GM19468 (cell line): ENCODE data around the gene NTRK3.

ENCODE experiments used
- ATAC-seq: cut with Tn5 transposase; IDR thresholded peaks from one replicate; pipeline ENCODE4 v1.9.1; 2021; ENCODE audit warnings: mild to moderate bottlenecking, moderate library complexity, moderate number of reproducible peaks; ENCODE audit not compliant: unreplicated experiment; ENCODE audit errors: extremely low read depth

Gene NTRK3

GRCh38 chr15:87959080-87959479, 297.5 kb downstream of the NTRK3 start:
- no peak for ATAC-seq

DNA sequence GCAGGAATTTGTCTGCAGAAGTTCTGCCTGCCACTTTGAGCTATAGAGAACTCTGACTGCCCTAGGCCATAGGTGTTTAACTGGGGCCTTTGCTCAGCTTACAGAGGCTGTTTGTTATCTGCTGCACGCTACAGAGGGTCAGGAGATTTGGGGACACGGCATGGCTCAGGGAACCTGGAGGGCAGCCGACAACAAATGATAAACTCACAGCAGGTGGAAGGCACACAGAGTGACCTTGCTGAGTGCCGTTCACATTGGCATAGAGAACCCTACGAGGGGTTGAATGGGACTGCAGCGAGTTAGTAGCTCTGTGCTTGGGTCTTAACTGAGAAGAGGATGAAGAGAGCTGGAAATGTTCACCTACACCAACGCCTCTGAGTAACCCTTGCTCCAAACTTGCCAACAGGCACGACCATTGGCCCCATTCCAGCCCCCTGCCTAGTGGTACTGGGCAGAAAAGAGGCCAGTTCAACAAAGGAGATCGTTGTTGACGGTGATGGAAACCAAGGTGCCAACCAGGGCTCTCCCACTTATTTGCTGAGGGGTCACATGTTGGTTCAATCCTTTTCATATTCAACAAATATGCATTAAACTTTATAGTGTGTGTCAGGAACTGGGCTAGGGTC, 301.1 kb downstream of the NTRK3 start:
- ATAC-seq = no peak

- ATAC-seq = no peak
Observed at GRCh38 chr15:87954793-87955192, 301.7 kb downstream of the NTRK3 start.

GRCh38 chr15:87952736-87953287, 303.7 kb downstream of the NTRK3 start:
- ATAC-seq = no peak

DNA sequence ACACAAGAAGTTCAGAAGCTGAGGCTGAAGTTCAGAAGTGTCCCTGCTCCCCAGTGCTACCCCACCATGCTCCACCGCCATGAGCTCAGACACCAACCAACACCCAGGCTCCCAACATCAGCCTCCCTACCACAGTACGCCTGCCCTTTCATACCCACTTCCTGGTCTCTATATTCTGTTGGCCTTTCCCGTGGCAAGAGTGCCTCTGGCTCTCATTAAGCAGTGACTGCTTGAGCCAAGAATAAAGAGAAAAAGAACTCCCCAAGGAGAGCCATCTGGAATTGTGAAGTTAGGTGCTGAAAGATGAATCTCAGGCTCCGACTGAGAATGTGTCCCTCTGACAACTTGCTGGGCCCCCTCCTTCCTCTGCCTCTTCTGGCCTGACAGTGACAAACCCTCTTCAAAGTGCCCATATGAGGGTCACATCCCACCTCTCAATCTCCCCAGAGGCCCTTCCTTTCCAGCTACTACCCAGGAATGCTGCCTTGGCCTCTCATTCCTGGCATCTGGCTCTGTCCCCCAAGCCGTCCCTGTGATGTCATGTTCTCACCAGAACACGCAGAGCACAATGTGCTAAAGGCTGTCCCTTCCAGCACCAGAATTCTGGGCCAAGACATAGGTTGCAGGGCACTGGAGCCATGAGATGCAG, 306.8 kb downstream of the NTRK3 start:
- ATAC-seq = no peak

DNA sequence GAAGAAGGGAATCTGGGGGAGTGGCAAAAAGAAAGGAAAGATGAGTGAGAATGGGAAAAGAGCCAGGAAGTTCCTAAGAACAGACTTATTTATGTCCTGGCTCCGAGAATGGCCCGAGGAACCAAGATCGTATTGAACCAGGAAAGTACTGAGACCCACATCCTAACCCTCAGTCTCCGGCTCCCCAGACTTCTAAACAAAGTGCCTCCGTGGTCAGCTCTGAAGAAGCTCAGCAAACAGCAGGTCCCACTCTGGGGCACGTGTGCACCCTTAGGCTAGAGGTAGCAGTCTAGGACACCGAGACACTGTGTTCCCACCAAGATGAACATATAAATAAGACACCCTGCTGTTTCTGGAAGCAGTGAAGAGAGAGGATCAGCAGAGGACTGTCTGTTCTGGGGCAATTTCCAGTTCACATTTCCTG, 307.4 kb downstream of the NTRK3 start:
- ATAC-seq = no peak

- no peak for ATAC-seq
Observed at GRCh38 chr15:87947560-87947959, 309.0 kb downstream of the NTRK3 start.

GRCh38 chr15:87945246-87945645, 311.3 kb downstream of the NTRK3 start:
- no peak for ATAC-seq

DNA sequence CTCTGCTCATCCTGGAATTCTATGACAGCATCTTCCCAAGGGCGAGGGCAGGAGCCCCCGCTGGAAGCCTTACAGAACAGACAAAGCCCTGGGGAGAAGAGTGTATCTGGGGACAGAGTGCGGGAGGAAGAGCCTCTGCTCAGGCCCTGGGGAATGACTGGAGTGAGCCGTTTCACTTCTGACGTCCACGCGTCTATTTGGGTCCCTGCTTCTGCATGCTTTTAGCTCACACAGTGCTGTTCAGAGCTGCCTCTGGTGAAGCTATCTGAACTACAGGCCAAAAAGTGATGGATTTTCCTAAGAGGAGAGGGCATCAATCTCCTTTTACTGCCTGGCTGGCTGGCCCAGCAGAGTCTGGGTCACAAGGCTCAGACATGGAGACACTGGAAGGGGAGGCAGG, 311.8 kb downstream of the NTRK3 start:
- ATAC-seq = no peak

GRCh38 chr15:87944050-87944449, 312.5 kb downstream of the NTRK3 start:
- no peak for ATAC-seq

DNA sequence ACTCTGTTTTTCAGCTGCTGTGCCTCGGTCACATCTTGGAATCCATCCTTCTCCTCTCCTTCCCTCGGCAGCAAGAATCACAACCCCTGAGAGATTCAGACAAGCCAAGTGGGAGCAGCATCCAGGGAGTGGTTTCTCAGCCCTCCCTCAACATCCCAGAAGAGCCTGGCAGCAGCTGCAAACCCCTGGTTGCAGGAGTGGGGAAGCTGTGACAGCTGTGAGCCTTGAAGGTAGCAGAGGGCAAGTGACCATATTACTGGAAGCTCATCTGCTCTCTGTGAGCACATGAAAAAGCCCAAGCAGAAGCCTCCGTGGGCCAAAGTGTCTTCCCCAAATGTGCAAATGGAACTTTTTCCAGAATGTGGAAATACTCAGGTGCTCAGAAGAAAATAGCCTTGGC, 312.9 kb downstream of the NTRK3 start:
- no peak for ATAC-seq

GRCh38 chr15:87942316-87942715, 314.2 kb downstream of the NTRK3 start:
- ATAC-seq = no peak

DNA sequence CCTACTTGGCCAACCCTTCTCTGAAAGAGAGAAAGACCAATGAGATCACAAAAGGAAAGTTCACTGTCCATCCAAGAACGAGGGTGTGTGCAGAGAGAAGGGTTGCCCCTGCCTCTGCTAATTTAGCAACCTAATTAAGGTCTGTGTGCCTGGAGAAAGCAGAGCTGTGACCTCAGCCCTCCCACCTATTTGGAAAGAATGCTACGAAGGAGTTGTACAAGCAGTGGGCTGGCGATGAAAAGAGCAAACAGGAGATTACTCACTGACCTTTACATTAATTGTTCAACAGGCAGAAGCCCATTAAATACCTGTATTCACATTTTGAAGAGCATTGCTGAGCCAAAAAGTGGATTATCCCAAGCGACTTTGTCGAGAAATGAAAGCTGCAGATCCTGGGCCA, 314.9 kb downstream of the NTRK3 start:
- no peak for ATAC-seq

GRCh38 chr15:87940768-87941167, 315.8 kb downstream of the NTRK3 start:
- ATAC-seq = no peak

DNA sequence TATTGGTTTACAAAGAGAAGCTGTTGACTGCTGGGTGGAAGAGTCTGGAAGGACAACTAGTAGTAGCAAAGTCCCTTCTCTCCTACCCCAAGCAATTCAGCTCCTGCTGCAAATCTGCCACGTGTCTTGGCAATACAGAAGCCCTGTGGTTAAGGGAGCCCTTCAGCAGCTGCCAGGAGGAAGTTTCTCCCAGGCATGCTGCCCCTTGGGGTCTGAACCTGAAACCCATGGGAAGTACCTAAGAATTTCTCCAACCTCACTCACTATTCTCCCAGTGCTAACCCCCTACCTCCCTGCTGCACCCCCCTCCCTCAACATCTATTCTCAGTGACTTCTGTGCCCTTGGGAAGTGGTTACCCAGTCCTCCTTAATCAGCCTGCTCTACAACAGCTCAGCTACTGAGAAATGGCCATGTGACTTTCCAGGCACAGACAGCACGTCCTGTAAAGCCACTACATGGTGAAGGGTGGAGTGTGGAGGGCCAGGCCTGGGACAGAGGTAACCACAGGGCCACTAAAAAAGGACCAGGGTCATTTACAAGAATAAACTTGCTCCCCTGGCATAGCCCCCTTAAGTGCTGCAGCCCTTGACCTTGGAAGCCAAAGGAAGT, 316.6 kb downstream of the NTRK3 start:
- no peak for ATAC-seq

DNA sequence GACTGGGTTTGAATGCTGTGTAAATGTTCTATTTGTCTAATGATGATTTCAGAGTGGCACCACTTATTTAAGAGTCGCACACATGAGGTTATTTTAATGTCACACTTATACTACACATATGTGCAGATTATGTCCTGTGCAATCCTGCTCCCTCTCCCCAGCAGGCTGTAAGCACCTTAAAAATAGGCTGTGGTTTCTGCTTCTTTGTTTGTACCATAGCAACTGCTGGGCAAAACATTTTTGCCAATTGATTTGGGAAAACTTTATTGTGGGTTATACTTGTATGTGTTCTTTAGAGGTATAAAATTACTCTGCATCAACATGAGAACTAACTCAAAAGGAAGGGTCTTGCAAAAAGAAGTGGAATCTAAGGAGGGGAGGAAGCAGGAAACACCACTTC, 318.5 kb downstream of the NTRK3 start:
- ATAC-seq = no peak

DNA sequence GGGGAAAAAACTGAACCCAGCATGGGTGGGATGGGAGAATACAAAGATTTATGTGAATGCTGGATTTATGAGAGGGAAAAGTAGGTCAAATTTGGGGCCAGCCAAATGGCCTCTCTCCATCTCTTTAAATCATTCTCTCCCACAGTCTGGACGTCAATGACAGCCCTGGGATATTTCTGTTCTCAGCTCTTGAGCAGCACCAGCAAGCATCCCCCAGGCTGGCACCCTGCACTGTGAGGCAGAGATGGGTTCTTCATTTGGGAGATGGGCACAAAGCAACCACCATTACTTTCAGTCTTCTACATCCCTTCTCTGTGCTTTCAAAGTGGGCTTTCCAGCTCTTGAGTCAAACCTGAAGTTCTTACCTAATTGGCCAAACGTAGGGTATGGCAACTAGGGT, 321.0 kb downstream of the NTRK3 start:
- ATAC-seq = no peak

DNA sequence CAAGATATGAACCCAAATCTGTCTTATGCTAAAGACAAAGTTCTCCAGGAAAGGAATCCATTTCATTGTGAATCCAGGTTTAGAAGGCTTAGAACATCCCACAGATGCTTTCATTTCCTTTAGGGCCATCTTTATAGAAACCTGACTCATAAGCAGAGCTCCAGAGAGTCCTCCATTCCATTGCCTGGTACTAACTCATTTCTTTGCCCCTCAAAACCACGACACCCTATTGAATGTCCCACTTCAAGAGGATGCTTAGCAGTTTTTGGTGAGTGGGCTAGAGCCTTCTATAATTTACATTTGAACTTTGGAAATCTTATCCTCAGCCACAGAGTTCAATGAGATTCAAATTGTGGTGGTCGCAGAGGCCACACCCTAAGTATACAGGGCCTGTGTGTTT, 325.0 kb downstream of the NTRK3 start:
- ATAC-seq = no peak

DNA sequence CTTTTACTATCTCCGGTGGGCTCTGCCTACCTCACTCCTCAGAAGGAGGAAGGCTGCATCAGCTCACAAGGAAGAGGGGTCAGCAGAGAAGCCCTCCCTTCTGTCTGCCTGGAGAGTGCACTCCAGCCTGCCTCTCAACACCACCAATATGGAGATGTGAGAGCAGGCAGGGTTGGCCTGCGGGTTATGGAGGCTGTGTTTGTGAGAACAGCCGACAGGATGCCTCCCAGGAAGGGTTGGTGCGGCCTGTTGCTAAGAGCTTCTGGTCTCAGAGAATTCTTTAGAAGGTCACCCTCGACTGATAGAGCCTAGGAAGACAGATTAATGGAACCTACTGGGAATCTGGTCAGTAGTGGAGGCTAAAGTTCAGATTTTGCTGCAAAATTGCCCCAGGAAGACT, 326.1 kb downstream of the NTRK3 start:
- ATAC-seq = no peak

DNA sequence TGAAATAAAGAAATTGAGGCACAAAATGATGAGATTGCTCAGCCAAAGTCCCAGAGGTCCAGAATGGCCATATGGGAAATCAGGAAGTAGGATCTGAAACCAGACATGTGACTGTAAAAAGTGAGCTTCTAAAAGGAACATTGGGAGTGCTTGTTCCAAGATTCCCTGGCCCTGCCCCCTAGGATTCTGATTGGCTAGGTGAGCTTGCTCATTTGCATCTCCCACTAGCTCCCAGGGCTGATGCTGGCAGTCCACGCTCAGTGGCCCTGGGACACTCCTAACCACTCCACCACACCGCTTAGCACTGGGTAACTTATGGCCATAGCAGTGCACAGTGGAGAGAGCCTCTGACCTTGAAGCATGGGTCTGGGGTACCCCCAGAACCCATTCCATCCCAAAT, 326.7 kb downstream of the NTRK3 start:
- no peak for ATAC-seq

- no peak for ATAC-seq
Observed at GRCh38 chr15:87924433-87924832, 332.1 kb downstream of the NTRK3 start.

DNA sequence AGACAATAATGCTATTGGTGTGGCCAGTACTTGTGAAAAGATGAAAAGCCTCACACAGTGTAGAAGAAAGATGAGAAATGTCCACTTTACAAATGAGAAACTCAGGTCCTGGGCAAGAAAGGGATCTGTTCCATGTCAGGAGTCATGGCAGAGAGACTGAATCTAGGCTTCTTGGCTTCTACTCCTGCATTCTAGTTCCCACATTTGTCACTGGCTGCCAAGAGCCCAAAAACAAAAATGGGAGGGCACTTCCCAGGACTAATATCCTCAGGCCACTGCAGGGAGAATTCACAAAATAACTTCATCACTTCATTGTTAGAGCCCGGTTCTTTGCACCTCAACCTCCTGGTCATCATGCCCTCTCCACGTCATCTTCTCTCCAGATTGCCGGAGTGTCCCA, 337.5 kb downstream of the NTRK3 start:
- no peak for ATAC-seq
